Ovary (tissue), 3 donors: ENCODE measurements around the gene BTBD19.

Experiments used
- CTCF ChIP-seq, 3 donors: fragments of 450-650 bp in 2 of 3; fragments of 200-600 bp in 1 of 3; IDR thresholded peaks; one replicate each; pipeline versions ENCODE4 v1.5.1 to v1.8.0; 2016 to 2022; ENCODE audit warnings: antibody characterized with exemption in 3 of 3, mild to moderate bottlenecking in 1 of 3
- POLR2A ChIP-seq: fragments of 450-650 bp; IDR thresholded peaks from one replicate; pipeline ENCODE4 v1.6.1; 2017; ENCODE audit warnings: antibody characterized with exemption, mild to moderate bottlenecking, moderate library complexity
- donor health status: DM: no; HTN: no; CAD: no.

- no peak for TF ChIP-seq POLR2A
- no peak for TF ChIP-seq CTCF (IDR thresholded peaks at IDR 0.05)
These were observed 10.9 kb downstream of the BTBD19 start for GRCh38 chr1:44819196-44819607.
